Activated CD8-positive, alpha-beta memory T cell treated with anti-CD3 and anti-CD28 coated beads for 1 hour (primary cell): Measurements from ENCODE around the gene PTH1R.

Experiments used
- DNase-seq, 2 donors: peaks; one replicate each; pipeline ENCODE4 v3.0.0-alpha.2; 2020; ENCODE audit warnings: low read depth in 1 of 2; ENCODE audit errors: extremely low read depth in 1 of 2

Gene PTH1R

GRCh38 chr3:46877406-46878125 is at the start of gene PTH1R:
TSS of gene PTH1R (plus strand) at chr3:46877721. CDS start at chr3:46883560, 5,839 bp downstream.
- no peak for DNase-seq

GRCh38 chr3:46829699-46830208 is 47.8 kb upstream of the PTH1R start:
- DNase-seq = no peak

GRCh38 chr3:46830801-46831200 is 46.7 kb upstream of the PTH1R start:
- no peak for DNase-seq

- no peak for DNase-seq
These were observed 46.2 kb upstream of the PTH1R start for GRCh38 chr3:46831316-46831715.

- DNase-seq = no peak
These were observed 45.7 kb upstream of the PTH1R start for GRCh38 chr3:46831841-46832240.

GRCh38 chr3:46833346-46834300 is 43.9 kb upstream of the PTH1R start:
- no peak for DNase-seq

- DNase-seq = no peak
These were observed 42.5 kb upstream of the PTH1R start for GRCh38 chr3:46835054-46835453.

- no peak for DNase-seq
These were observed 42.0 kb upstream of the PTH1R start for GRCh38 chr3:46835491-46835890.

GRCh38 chr3:46838301-46838700 is 39.2 kb upstream of the PTH1R start:
- no peak for DNase-seq

- no peak for DNase-seq
These were observed 37.0 kb upstream of the PTH1R start for GRCh38 chr3:46840491-46840890.

GRCh38 chr3:46843508-46843907 is 34.0 kb upstream of the PTH1R start:
- DNase-seq = no peak

- DNase-seq = no peak
These were observed 33.1 kb upstream of the PTH1R start for GRCh38 chr3:46844397-46844796.

GRCh38 chr3:46844881-46845312 is 32.6 kb upstream of the PTH1R start:
- DNase-seq = no peak

GRCh38 chr3:46845397-46845859 is 32.1 kb upstream of the PTH1R start:
- no peak for DNase-seq

GRCh38 chr3:46845860-46846623 is 31.5 kb upstream of the PTH1R start:
- DNase-seq = peak; percentile 23 to 56

GRCh38 chr3:46846624-46847542 is 30.6 kb upstream of the PTH1R start:
- DNase-seq = no peak

- no peak for DNase-seq
These were observed 29.8 kb upstream of the PTH1R start for GRCh38 chr3:46847744-46848143.

GRCh38 chr3:46848271-46849044 is 29.1 kb upstream of the PTH1R start:
- no peak for DNase-seq

GRCh38 chr3:46849045-46849631 is 28.4 kb upstream of the PTH1R start:
- DNase-seq = no peak
